SK-N-SH (cell line): ENCODE measurements around the gene CEP78. TPM values are rescaled to one million over a fixed set of nuclear protein-coding genes. Genes with fewer than 3 reads are reported as not detected.

ENCODE experiments used
- CTCF ChIA-PET: fragments of 300-600, 350-600 bp; formaldehyde crosslinking; extraction: SDS; loops from one replicate; lab custom pipeline; 2021; lab: Yijun Ruan, JAX
- POLR2A ChIA-PET: fragments of 350-600 bp; sonication (Branson Sonifier 250); formaldehyde crosslinking; extraction: SDS; loops from one replicate; lab custom pipeline; 2020; ENCODE audit warnings: antibody characterized with exemption, inconsistent platforms; lab: Yijun Ruan, JAX
- DNase-seq: peaks from one replicate; pipeline ENCODE4 v3.0.0; 2012
- H2AFZ ChIP-seq: fragments of 200-600 bp; sonication (generic); 2 replicates; pipeline ENCODE4 v1.8.1; 2016; ENCODE audit warnings: antibody characterized with exemption, mild to moderate bottlenecking, low read depth
- H3F3A ChIP-seq: fragments of 200-600 bp; sonication (generic); replicated peaks from 2 replicates; pipeline ENCODE3; 2016; ENCODE audit warnings: antibody characterized with exemption, mild to moderate bottlenecking; ENCODE audit not compliant: insufficient read depth
- H3K27ac ChIP-seq, 2 experiments: fragments of 200-500 bp in 1 of 2; fragments of 200-600 bp in 1 of 2; sonication (Bioruptor generic) in 1 of 2; sonication (generic), shearing (Covaris generic) in 1 of 2; 2 replicates each; pipeline versions ENCODE4 v1.5.1 to v1.6.1; 2014 to 2016; ENCODE audit warnings: low read depth in 2 of 2, inconsistent platforms in 1 of 2, low read length in 1 of 2, mild to moderate bottlenecking in 1 of 2, mixed read lengths in 1 of 2
- H3K27me3 ChIP-seq: fragments of 200-600 bp; sonication (generic), shearing (Covaris generic); 2 replicates; pipeline ENCODE4 v1.6.1; 2016; ENCODE audit warnings: mixed run types; ENCODE audit not compliant: insufficient read depth
- H3K36me3 ChIP-seq, 2 experiments: fragments of 200-500 bp in 1 of 2; fragments of 200-600 bp in 1 of 2; sonication (Bioruptor generic) in 1 of 2; sonication (generic) in 1 of 2; replicated peaks in 1 of 2; 2 replicates each; pipeline versions ENCODE3 to v1.5.1; 2014 to 2016; ENCODE audit warnings: low read length in 1 of 2, mild to moderate bottlenecking in 1 of 2; ENCODE audit not compliant: insufficient read depth in 2 of 2, control insufficient read depth in 1 of 2
- H3K4me1 ChIP-seq, 2 experiments: fragments of 200-500 bp in 1 of 2; fragments of 200-600 bp in 1 of 2; sonication (Bioruptor generic) in 1 of 2; sonication (generic), shearing (Covaris generic) in 1 of 2; 2 replicates each; pipeline versions ENCODE4 v1.5.1 to v1.6.1; 2014 to 2016; ENCODE audit warnings: low read depth in 1 of 2, low read length in 1 of 2, mixed run types in 1 of 2; ENCODE audit not compliant: insufficient read depth in 2 of 2, control insufficient read depth in 1 of 2
- H3K4me2 ChIP-seq: fragments of 200-600 bp; sonication (generic), shearing (Covaris generic); 2 replicates; pipeline ENCODE4 v1.6.1; 2017; ENCODE audit warnings: mixed run types
- H3K4me3 ChIP-seq, 2 experiments: fragments of 200-500 bp in 1 of 2; fragments of 200-600 bp in 1 of 2; sonication (Bioruptor generic) in 1 of 2; sonication (generic), shearing (Covaris generic) in 1 of 2; 2 replicates each; pipeline versions ENCODE4 v1.5.1 to v1.8.1; 2014 to 2016; ENCODE audit warnings: low read depth in 2 of 2, inconsistent platforms in 1 of 2, low read length in 1 of 2, mild to moderate bottlenecking in 1 of 2, mixed read lengths in 1 of 2, moderate library complexity in 1 of 2
- H3K79me2 ChIP-seq: fragments of 200-600 bp; sonication (generic); 2 replicates; pipeline ENCODE4 v1.8.1; 2017; ENCODE audit warnings: mild to moderate bottlenecking; ENCODE audit not compliant: insufficient read depth
- H3K9ac ChIP-seq: fragments of 200-600 bp; sonication (generic); 2 replicates; pipeline ENCODE4 v1.6.1; 2017; ENCODE audit warnings: mixed run types
- H3K9me2 ChIP-seq: fragments of 200-600 bp; sonication (generic); 2 replicates; pipeline ENCODE4 v1.6.1; 2017; ENCODE audit warnings: mixed run types
- H3K9me3 ChIP-seq: fragments of 200-600 bp; sonication (generic); 2 replicates; pipeline ENCODE4 v1.6.1; 2017; ENCODE audit warnings: mixed run types, mild to moderate bottlenecking, moderate library complexity
- H4K20me1 ChIP-seq: fragments of 200-600 bp; sonication (generic); 2 replicates; pipeline ENCODE4 v1.6.1; 2017; ENCODE audit warnings: mild to moderate bottlenecking, mixed run types; ENCODE audit not compliant: insufficient read depth
- ELF1 ChIP-seq: IDR thresholded peaks from 2 replicates; pipeline ENCODE4 v1.4.0; 2012
- EZH2phosphoT487 ChIP-seq: fragments of 200-600 bp; sonication (generic); IDR thresholded peaks from 2 replicates; pipeline ENCODE4 v1.6.1; 2017; ENCODE audit warnings: low read depth, mixed run types, mild to moderate bottlenecking, antibody characterized with exemption, moderate library complexity, borderline replicate concordance
- FOXM1 ChIP-seq: IDR thresholded peaks from 2 replicates; pipeline ENCODE4 v1.4.0; 2012; ENCODE audit warnings: low read depth, mild to moderate bottlenecking
- GATA2 ChIP-seq: sonication (generic); formaldehyde crosslinking; IDR thresholded peaks from 2 replicates; pipeline ENCODE4 v1.5.0; 2020; ENCODE audit warnings: mild to moderate bottlenecking, missing genetic modification reagents
- JUND ChIP-seq: IDR thresholded peaks from 2 replicates; pipeline ENCODE4 v1.4.0; 2012
- MXI1 ChIP-seq: IDR thresholded peaks from 2 replicates; pipeline ENCODE4 v1.6.1; 2012; ENCODE audit warnings: mild to moderate bottlenecking, low read depth, low read length, improper control_type of control experiment
- NFIC ChIP-seq: IDR thresholded peaks from 2 replicates; pipeline ENCODE4 v1.4.0; 2012; ENCODE audit warnings: borderline replicate concordance
- RAD21 ChIP-seq: IDR thresholded peaks from 2 replicates; pipeline ENCODE4 v1.6.1; 2012; ENCODE audit warnings: mild to moderate bottlenecking, low read length
- RCOR1 ChIP-seq: fragments of 150-350 bp; IDR thresholded peaks from 2 replicates; pipeline ENCODE4 v1.6.1; 2017; ENCODE audit warnings: antibody characterized with exemption, low read length
- RFX5 ChIP-seq: IDR thresholded peaks from 2 replicates; pipeline ENCODE4 v1.6.1; 2012; ENCODE audit warnings: mild to moderate bottlenecking, improper control_type of control experiment, low read length
- SIN3A ChIP-seq: IDR thresholded peaks from 2 replicates; pipeline ENCODE4 v1.6.1; 2012; ENCODE audit warnings: low read depth, mild to moderate bottlenecking, low read length, moderate library complexity, borderline replicate concordance
- TAF1 ChIP-seq: IDR thresholded peaks from 2 replicates; pipeline ENCODE4 v1.6.1; 2012; ENCODE audit warnings: low read depth, mild to moderate bottlenecking, low read length, moderate library complexity, borderline replicate concordance
- TEAD4 ChIP-seq: IDR thresholded peaks from 2 replicates; pipeline ENCODE4 v1.4.0; 2012; ENCODE audit warnings: mild to moderate bottlenecking, borderline replicate concordance; ENCODE audit not compliant: insufficient read depth
- YY1 ChIP-seq: IDR thresholded peaks from 2 replicates; pipeline ENCODE4 v1.4.0; 2012; ENCODE audit warnings: low read depth, mild to moderate bottlenecking
- WGBS: methylation state at CpG from one replicate; pipeline ENCODE4 v1.1.6; 2017; ENCODE audit warnings: low lambda C conversion rate; 5-methylcytosine and 5-hydroxymethylcytosine counted together
- polyA plus RNA-seq, 3 experiments: library from polyadenylated mRNA; depleted of rRNA; stranded (reverse); fragments of >200 nt; gene quantifications; 2 replicates each; pipeline ENCODE4 v1.2.3, GENCODE V29; 2012
- TF ChIP-seq, protein P1 (sequence below): fragments of 200-600 bp; sonication (generic); IDR thresholded peaks from 2 replicates; pipeline ENCODE4 v1.6.1; 2017; ENCODE audit warnings: antibody characterized with exemption, mild to moderate bottlenecking, moderate library complexity
- TF ChIP-seq, protein P2 (sequence below): fragments of 150-350 bp; IDR thresholded peaks from 2 replicates; pipeline ENCODE4 v1.6.1; 2017; ENCODE audit warnings: antibody characterized with exemption, low read length, low read depth, borderline replicate concordance
- TF ChIP-seq, protein P3 (sequence below): IDR thresholded peaks from 2 replicates; pipeline ENCODE4 v1.4.0; 2012; ENCODE audit warnings: low read depth, borderline replicate concordance

The CEP78 gene
- polyA plus RNA-seq, 1 of the 3 experiments (the other 2 are of a cell fraction): 6.2 TPM

DNA sequence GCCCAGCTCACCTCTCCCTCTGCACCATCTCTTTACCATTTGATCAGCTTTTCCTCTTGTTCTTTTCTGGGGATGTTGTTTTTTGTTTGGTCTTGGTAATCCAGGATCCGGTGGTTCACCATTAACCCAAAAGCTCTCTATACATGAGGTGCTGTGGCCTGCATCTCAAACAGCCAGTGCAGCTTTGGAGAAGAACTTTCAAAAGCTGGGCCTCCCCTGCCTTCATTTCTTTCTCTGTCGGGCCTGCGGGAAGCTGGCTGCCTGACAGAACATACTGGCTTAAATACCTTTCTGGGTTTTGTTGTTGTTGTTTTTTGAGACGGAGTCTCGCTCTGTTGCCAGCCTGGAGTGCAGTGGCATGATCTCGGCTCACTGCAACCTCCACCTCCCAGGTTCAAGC, 73.2 kb downstream of the CEP78 start:
- DNase-seq: no peak
- no peak overlapping the region for H3K27ac ChIP-seq
- no peaks in the 10 kb centered on the region for H3K9me3 ChIP-seq
- peaks cover 0 to 20% of the 10 kb centered on the region in 2 experiments; a peak in 2 of 4 replicates for H3K4me1 ChIP-seq
- 86% methylated on average over 6 of the region's 6 CpGs for WGBS
- no peaks in the 10 kb centered on the region for H3F3A ChIP-seq
- no peaks in the 10 kb centered on the region for H3K27me3 ChIP-seq
- H3K4me3 ChIP-seq: no peak overlapping the region
- H2AFZ ChIP-seq: no peak overlapping the region
- CTCF ChIA-PET: interaction anchor here (2.0 kb wide), 1 partner anchor 61 kb away, joined by 7 read pairs; no protein-coding TSS in a partner anchor
- H3K9me2 ChIP-seq: no peaks in the 10 kb centered on the region
- H3K4me2 ChIP-seq: no peak overlapping the region
- H3K79me2 ChIP-seq: no peaks in the 10 kb centered on the region
- H3K36me3 ChIP-seq: peaks cover 18 to 40% of the 10 kb centered on the region in 2 experiments
- no peaks in the 10 kb centered on the region for H4K20me1 ChIP-seq
- H3K9ac ChIP-seq: no peak overlapping the region
- no peak for TF ChIP-seq RAD21
- TF ChIP-seq YY1: no peak
- TF ChIP-seq TAF1: no peak
- TF ChIP-seq FOXM1: no peak
- TF ChIP-seq, protein P1, sequence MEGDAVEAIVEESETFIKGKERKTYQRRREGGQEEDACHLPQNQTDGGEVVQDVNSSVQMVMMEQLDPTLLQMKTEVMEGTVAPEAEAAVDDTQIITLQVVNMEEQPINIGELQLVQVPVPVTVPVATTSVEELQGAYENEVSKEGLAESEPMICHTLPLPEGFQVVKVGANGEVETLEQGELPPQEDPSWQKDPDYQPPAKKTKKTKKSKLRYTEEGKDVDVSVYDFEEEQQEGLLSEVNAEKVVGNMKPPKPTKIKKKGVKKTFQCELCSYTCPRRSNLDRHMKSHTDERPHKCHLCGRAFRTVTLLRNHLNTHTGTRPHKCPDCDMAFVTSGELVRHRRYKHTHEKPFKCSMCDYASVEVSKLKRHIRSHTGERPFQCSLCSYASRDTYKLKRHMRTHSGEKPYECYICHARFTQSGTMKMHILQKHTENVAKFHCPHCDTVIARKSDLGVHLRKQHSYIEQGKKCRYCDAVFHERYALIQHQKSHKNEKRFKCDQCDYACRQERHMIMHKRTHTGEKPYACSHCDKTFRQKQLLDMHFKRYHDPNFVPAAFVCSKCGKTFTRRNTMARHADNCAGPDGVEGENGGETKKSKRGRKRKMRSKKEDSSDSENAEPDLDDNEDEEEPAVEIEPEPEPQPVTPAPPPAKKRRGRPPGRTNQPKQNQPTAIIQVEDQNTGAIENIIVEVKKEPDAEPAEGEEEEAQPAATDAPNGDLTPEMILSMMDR: no peak
- TF ChIP-seq GATA2: no peak
- no peak for TF ChIP-seq SIN3A
- no peak for TF ChIP-seq RCOR1
- no peak for TF ChIP-seq JUND
- TF ChIP-seq MXI1: no peak
- no peak for TF ChIP-seq RFX5
- TF ChIP-seq, protein P2, sequence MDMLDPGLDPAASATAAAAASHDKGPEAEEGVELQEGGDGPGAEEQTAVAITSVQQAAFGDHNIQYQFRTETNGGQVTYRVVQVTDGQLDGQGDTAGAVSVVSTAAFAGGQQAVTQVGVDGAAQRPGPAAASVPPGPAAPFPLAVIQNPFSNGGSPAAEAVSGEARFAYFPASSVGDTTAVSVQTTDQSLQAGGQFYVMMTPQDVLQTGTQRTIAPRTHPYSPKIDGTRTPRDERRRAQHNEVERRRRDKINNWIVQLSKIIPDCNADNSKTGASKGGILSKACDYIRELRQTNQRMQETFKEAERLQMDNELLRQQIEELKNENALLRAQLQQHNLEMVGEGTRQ: no peak
- TF ChIP-seq NFIC: no peak
- no peak for TF ChIP-seq TEAD4
- no peak for TF ChIP-seq ELF1
- TF ChIP-seq, protein P3, sequence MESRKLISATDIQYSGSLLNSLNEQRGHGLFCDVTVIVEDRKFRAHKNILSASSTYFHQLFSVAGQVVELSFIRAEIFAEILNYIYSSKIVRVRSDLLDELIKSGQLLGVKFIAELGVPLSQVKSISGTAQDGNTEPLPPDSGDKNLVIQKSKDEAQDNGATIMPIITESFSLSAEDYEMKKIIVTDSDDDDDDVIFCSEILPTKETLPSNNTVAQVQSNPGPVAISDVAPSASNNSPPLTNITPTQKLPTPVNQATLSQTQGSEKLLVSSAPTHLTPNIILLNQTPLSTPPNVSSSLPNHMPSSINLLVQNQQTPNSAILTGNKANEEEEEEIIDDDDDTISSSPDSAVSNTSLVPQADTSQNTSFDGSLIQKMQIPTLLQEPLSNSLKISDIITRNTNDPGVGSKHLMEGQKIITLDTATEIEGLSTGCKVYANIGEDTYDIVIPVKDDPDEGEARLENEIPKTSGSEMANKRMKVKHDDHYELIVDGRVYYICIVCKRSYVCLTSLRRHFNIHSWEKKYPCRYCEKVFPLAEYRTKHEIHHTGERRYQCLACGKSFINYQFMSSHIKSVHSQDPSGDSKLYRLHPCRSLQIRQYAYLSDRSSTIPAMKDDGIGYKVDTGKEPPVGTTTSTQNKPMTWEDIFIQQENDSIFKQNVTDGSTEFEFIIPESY: no peak
- no peak for TF ChIP-seq EZH2phosphoT487
- POLR2A ChIA-PET: interaction anchor here (0.7 to 1.6 kb wide), 2 partner anchors 11 to 13 kb away, joined by 3 to 12 read pairs; partner anchors contain the start of gene PSAT1
